ENCODE results near the gene GPN2. TPM values are rescaled to one million over a fixed set of nuclear protein-coding genes. Genes with fewer than 3 reads are reported as not detected.

GPN2 gene
- total and polyA plus RNA-seq, 9 of the 15 experiments (the other 6 are each of a cell fraction or from before 2014, with no cell fraction given) = 9.9 to 58.8 (median 20.4) TPM

DNA sequence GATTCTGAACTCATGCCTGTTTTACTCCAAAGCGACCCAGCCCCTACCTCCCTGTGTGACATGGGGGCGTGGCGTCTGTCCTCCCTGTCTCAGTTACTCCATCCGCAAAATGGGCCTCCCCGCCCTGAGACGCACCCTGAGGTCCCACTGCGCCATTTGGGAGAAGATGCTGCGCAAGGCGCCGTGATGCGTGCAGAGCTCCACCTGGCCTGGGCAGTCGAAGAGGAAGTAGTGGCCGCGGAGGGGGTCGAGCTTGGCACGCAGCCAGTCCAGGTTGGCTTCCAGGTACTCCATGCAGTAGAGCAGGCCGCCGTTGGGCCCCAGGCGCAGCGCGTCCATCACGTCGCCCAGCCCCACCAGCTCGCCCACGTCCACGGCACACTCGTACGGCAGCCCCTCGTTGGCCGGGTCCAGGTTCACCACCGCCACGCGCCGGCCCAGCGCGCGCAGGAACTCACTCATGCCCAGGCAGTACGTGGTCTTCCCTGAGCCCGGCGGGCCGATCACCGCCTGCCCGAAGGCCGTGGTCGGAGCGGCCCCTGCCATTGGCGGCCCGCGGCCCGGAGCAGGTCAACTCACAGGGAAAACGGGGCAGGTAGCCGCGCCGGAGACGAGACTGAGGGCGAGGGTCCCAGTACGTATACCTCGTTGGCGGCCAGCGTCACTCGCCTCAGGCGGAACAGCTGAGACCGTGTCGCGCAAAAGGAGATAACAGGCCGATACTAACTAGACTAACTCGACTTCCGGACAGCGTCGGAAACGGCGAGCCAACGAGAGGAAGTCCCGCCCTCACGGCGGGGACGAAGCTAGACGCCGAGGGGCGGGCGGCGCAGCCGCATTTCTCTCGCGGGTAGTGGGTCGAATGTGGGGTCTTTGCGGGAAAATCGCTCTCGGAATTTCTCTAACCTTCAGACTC is at the start of gene GPN2 (continued):
- TF ChIP-seq NCOR1 (IDR thresholded peaks at IDR 0.05) = peak; percentile 41; the same call in 1 of the 2 replicates
- TF ChIP-seq NR2C2 (CRISPR knock-in tag; IDR thresholded peaks at IDR 0.05) = peak; percentile 65; the same call in 1 of the 2 replicates
- peak; percentile 64; the same call in 1 of the 2 replicates for TF ChIP-seq NR2C2 (tag; IDR thresholded peaks at IDR 0.05)
- TF ChIP-seq GATA2 (CRISPR knock-in tag; IDR thresholded peaks at IDR 0.05) = peak; percentile 92
- no peak for TF ChIP-seq BRCA1 (IDR thresholded peaks at IDR 0.05)
- TF ChIP-seq BRCA1 (CRISPR knock-in tag; IDR thresholded peaks at IDR 0.05) = 0 out of 2 replicates have a peak, but pooled peaks have one; percentile 43
- TF ChIP-seq, protein P1, sequence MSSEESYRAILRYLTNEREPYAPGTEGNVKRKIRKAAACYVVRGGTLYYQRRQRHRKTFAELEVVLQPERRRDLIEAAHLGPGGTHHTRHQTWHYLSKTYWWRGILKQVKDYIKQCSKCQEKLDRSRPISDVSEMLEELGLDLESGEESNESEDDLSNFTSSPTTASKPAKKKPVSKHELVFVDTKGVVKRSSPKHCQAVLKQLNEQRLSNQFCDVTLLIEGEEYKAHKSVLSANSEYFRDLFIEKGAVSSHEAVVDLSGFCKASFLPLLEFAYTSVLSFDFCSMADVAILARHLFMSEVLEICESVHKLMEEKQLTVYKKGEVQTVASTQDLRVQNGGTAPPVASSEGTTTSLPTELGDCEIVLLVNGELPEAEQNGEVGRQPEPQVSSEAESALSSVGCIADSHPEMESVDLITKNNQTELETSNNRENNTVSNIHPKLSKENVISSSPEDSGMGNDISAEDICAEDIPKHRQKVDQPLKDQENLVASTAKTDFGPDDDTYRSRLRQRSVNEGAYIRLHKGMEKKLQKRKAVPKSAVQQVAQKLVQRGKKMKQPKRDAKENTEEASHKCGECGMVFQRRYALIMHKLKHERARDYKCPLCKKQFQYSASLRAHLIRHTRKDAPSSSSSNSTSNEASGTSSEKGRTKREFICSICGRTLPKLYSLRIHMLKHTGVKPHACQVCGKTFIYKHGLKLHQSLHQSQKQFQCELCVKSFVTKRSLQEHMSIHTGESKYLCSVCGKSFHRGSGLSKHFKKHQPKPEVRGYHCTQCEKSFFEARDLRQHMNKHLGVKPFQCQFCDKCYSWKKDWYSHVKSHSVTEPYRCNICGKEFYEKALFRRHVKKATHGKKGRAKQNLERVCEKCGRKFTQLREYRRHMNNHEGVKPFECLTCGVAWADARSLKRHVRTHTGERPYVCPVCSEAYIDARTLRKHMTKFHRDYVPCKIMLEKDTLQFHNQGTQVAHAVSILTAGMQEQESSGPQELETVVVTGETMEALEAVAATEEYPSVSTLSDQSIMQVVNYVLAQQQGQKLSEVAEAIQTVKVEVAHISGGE (CRISPR knock-in tag; IDR thresholded peaks at IDR 0.05) = peak in 1 of 3 experiments; percentile 75; a peak in 1 of 6 replicates
- peak; percentile 91 for TF ChIP-seq EP400 (IDR thresholded peaks at IDR 0.05)
- TF ChIP-seq PKNOX1 (IDR thresholded peaks at IDR 0.05) = peak; percentile 48; the same call in 1 of the 2 replicates
- no peak for TF ChIP-seq SETDB1 (IDR thresholded peaks at IDR 0.05; ENCODE audit: low read length)
- TF ChIP-seq ZNF232 (CRISPR knock-in tag; IDR thresholded peaks at IDR 0.05) = peak; percentile 83; the same call in 1 of the 2 replicates
- TF ChIP-seq SMAD1 (IDR thresholded peaks at IDR 0.05; ENCODE audit: low read depth, low read length, partially characterized antibody) = peak; percentile 55
- TF ChIP-seq ZNF778 (CRISPR knock-in tag; IDR thresholded peaks at IDR 0.05) = no peak
- peak; percentile 97 for TF ChIP-seq RBFOX2 (IDR thresholded peaks at IDR 0.05; ENCODE audit: low read depth, low read length)
- TF ChIP-seq ZSCAN32 (CRISPR knock-in tag; IDR thresholded peaks at IDR 0.05) = no peak
- no peak for TF ChIP-seq ZNF184 (CRISPR knock-in tag; IDR thresholded peaks at IDR 0.05)
- TF ChIP-seq ZNF274 (IDR thresholded peaks at IDR 0.05; ENCODE audit: borderline replicate concordance, low read depth, low read length) = no peak
- peak; percentile 94 for TF ChIP-seq ZFX (CRISPR knock-in tag; IDR thresholded peaks at IDR 0.05)
- no peak for TF ChIP-seq MAFF (IDR thresholded peaks at IDR 0.05; ENCODE audit: low read length)
- TF ChIP-seq ZNF24 (IDR thresholded peaks at IDR 0.05) = no peak
- no peak for TF ChIP-seq HMG20B (CRISPR knock-in tag; IDR thresholded peaks at IDR 0.05)
- peak; percentile 84 to 87 for TF ChIP-seq NRF1 (conservative IDR thresholded peaks at IDR 0.05 in 1 of 2, IDR thresholded peaks at IDR 0.05 in 1 of 2)
- peak; percentile 67; the same call in 1 of the 2 replicates for TF ChIP-seq MYC (IDR thresholded peaks at IDR 0.05; ENCODE audit: low read depth, low read length)
- peak; percentile 64; the same call in 1 of the 2 replicates for TF ChIP-seq MYC (CRISPR knock-in tag; IDR thresholded peaks at IDR 0.05; ENCODE audit: borderline replicate concordance, low read depth)
- TF ChIP-seq IFI16 (CRISPR knock-in tag; IDR thresholded peaks at IDR 0.05) = no peak

Measured in K562 (cell line).